GM21619 (cell line): ENCODE results near the gene TOPBP1.
"Not testable (repeated sequence)": the region's sequence is repeated elsewhere in the genome, so short reads cannot be mapped to it uniquely, and the experiment has no call there.

Experiments
- ATAC-seq: cut with Tn5 transposase; IDR thresholded peaks from one replicate; pipeline ENCODE4 v1.9.1; 2021; ENCODE audit not compliant: unreplicated experiment

Gene TOPBP1

GRCh38 chr3:133661454-133662277 lies at the start of gene TOPBP1:
Gene TOPBP1 (minus strand): TSS chr3:133661941. CDS start chr3:133661127, 814 bp downstream.
- peak; percentile 90 for ATAC-seq

- ATAC-seq: no peak
Measured at GRCh38 chr3:133711013-133711412, 49.3 kb upstream of the TOPBP1 start.

GRCh38 chr3:133709139-133709750 lies 47.5 kb upstream of the TOPBP1 start:
- no peak for ATAC-seq

GRCh38 chr3:133706033-133706432 lies 44.3 kb upstream of the TOPBP1 start:
- no peak for ATAC-seq

- ATAC-seq: no peak
Measured at GRCh38 chr3:133703915-133704314, 42.2 kb upstream of the TOPBP1 start.

- ATAC-seq: no peak
Measured at GRCh38 chr3:133701435-133702358, 40.0 kb upstream of the TOPBP1 start.

GRCh38 chr3:133700351-133700750 lies 38.6 kb upstream of the TOPBP1 start:
- ATAC-seq: no peak

- no peak for ATAC-seq
Measured at GRCh38 chr3:133699903-133700302, 38.2 kb upstream of the TOPBP1 start.

GRCh38 chr3:133699467-133699866 lies 37.7 kb upstream of the TOPBP1 start:
- no peak for ATAC-seq

GRCh38 chr3:133697960-133698359 lies 36.2 kb upstream of the TOPBP1 start:
- no peak for ATAC-seq

GRCh38 chr3:133695560-133696171 lies 33.9 kb upstream of the TOPBP1 start:
- ATAC-seq: no peak

GRCh38 chr3:133694288-133695268 lies 32.8 kb upstream of the TOPBP1 start:
- ATAC-seq: no peak

- no peak for ATAC-seq
Measured at GRCh38 chr3:133693821-133694220, 32.1 kb upstream of the TOPBP1 start.

- no peak for ATAC-seq
Measured at GRCh38 chr3:133692759-133693158, 31.0 kb upstream of the TOPBP1 start.

- no peak for ATAC-seq
Measured at GRCh38 chr3:133691273-133692107, 29.7 kb upstream of the TOPBP1 start.

- ATAC-seq: not testable (repeated sequence)
Measured at GRCh38 chr3:133677993-133678392, 16.3 kb upstream of the TOPBP1 start.

- no peak for ATAC-seq
Measured at GRCh38 chr3:133676336-133677118, 14.8 kb upstream of the TOPBP1 start.
